IPS-11a (cell line): ENCODE data around the gene ADCY7.
"Not testable (repeated sequence)": the region's sequence is repeated elsewhere in the genome, so short reads cannot be mapped to it uniquely, and the experiment has no call there.

Source experiments
- H3K4me3 ChIP-seq: one replicate; pipeline ENCODE4 v1.5.1; 2013; ENCODE audit warnings: low read depth, low read length, control low read depth

ADCY7 gene

GRCh38 chr16:50332599-50332998, 66.2 kb downstream of the ADCY7 start:
- no peak overlapping the region for H3K4me3 ChIP-seq

DNA sequence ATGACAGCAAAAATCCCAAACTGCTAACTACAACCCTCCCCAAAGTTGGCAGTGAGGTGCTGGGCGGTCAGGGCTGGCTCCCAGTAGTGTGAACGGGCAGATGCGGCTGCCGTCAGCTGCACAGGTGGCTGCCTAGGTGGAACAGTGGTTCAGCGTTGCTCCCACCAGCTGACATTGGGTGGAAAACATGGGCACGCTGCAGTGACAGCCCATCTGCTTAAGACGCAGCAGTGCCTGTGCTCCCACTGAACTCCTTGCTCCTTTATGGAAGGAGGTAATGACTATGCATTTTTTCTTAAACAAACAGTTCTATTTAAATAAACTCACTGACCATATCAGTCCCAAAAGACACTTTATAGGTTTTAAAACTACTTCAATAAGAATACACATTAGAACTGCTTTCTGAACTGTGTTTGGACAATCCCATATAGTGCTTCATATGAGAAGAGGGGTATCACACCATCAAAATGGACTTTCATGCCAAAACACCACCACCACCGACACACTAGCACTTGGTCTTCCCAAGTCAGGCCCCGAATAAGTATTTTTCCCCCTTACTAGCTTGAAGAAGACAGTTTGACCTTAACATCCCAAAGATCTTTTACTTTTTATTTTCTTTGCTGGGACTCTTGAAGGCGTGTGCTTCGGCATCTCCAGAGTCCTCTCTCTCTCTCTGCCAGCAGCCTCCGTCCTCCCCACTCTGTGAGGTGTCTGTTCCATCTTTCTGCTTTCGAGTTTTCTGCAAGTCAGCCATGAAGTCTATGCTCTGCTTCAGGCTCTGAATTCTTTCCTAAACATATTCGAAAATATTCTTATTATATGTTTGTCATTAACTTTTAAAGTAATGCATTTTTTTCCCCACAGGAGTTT, 68.0 kb downstream of the ADCY7 start:
- no peak overlapping the region for H3K4me3 ChIP-seq

GRCh38 chr16:50335196-50335958, 69.0 kb downstream of the ADCY7 start:
- no peak overlapping the region for H3K4me3 ChIP-seq

GRCh38 chr16:50336884-50337283, 70.5 kb downstream of the ADCY7 start:
- no peak overlapping the region for H3K4me3 ChIP-seq

DNA sequence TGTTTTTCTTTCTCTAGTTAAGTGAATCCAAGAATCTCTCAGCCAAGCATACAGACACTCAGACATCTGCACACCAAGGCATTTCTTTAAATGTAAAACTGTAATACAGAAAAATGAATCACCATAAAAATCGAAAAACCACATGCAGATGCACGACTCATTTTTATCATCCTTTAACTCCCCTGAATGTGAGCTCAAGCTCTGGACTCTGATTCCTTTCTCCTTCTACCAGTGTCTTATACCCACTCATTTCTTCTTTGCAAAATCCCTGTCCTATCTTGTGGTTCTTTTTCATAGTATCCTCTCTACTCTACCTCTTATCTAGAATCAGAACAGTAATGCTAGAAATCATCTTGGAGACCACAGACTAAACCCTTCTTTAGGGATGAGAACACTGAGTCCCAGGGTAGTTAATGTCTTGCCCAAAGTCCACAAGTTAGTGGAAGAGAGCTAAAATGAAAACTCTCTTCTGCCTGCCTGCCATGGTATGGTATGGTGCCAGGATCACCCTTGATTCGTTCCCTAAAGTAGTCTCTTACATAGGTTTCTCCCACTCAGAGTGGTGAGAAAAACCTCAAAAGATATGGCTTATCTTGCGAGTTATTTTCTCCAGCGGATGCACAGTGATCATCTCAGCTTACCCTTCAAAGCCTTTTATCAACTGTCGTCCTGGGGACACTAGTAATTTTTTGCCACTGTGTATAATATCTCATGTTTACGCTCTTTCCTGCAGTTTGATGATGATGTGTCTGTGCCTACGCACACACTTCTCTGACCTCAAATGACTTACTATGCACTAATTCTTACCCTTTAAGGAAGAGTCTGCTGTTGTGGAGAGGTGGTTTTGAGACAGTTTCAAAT, 72.2 kb downstream of the ADCY7 start:
- H3K4me3 ChIP-seq = no peak overlapping the region

DNA sequence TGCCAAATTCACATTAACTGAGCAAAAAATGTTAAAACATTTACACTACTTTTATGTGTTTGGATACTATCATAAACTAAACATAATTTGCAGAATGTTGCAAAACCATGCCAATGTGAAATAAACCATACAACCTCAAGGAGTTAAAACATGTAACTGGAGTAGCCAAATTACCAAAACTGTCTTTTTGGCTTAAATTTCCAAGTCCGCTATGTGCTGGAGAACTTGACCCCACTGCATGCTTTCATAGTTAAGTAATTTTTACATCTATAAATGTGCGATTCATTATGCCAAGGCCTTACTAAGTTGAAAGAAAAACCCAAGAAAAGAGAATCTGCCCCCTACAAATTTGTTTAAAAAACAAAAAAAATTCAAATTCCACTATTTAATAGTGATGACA, 74.2 kb downstream of the ADCY7 start:
- no peak overlapping the region for H3K4me3 ChIP-seq

DNA sequence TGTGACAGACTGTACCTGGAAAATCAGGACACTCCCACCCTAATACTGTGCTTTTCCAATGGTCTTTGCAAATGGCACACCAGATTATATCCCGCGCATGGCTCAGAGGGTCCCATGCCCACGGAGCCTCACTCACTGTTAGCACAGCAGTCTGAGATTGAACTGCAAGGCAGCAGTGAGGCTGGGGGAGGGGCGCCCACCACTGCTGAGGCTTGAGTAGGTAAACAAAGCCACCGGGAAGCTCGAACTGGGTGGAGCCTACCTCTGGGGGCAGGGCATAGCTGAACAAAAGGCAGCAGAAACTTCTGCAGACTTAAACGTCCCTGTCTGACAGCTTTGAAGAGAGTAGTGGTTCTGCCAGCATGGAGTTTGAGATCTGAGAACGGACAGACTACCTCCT, 77.2 kb downstream of the ADCY7 start:
- H3K4me3 ChIP-seq = not testable (repeated sequence)

DNA sequence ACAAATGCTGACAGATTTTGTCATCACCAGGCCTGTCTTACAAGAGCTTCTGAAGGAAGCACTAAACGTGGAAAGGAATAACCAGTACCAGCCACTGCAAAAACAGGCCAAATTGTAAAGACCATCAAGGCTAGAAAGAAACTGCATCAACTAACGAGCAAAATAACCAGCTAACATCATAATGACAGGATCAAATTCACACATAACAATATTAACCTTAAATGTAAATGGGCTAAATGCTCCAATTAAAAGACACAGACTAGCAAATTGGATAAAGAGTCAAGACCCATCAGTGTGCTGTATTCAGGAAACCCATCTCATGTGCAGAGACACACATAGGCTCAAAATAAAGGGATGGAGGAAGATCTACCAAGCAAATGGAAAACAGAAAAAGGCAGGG, 78.9 kb downstream of the ADCY7 start:
- not testable (repeated sequence) for H3K4me3 ChIP-seq

GRCh38 chr16:50351116-50351515, 84.8 kb downstream of the ADCY7 start:
- no peak overlapping the region for H3K4me3 ChIP-seq

GRCh38 chr16:50351952-50352351, 85.6 kb downstream of the ADCY7 start:
- no peak overlapping the region for H3K4me3 ChIP-seq

DNA sequence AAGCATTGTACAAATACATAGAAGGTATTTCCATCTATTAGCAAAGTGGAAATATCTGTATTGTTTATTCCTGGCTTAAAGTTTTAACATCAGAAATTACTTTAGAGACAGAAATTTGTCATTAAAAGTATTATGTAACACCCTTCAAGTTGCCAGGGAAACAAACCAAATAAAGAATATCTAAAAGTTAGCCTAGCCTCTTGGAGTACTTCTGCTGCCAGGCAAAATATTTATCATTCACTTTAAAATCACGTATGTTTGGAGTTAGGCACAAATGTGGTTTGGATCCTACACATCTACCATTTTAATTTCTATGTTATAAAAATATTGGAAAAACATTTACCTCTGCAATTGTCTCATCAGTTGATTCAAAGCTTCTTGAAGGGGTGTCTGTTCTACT, 87.7 kb downstream of the ADCY7 start:
- no peak overlapping the region for H3K4me3 ChIP-seq

- no peak overlapping the region for H3K4me3 ChIP-seq
Observed at GRCh38 chr16:50354629-50355456, 88.5 kb downstream of the ADCY7 start.

DNA sequence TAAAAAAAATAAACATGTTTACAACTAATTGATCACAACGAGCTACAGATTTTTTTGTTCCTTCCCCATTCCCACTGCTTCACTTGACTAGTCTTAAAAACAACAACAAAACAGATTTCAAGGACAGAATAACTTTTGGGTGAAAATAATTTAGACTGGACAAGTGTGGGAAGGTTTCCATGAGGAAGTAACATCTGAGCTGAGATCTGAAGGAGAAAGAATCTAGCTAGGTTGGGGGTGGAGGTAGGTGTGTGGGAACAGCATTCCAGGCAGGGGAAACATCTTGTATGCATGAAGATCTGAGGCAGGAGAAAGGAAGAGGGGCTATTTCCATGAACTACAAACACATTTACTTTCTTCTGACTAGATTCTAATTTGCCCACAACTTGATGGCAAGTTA, 93.3 kb downstream of the ADCY7 start:
- no peak overlapping the region for H3K4me3 ChIP-seq

DNA sequence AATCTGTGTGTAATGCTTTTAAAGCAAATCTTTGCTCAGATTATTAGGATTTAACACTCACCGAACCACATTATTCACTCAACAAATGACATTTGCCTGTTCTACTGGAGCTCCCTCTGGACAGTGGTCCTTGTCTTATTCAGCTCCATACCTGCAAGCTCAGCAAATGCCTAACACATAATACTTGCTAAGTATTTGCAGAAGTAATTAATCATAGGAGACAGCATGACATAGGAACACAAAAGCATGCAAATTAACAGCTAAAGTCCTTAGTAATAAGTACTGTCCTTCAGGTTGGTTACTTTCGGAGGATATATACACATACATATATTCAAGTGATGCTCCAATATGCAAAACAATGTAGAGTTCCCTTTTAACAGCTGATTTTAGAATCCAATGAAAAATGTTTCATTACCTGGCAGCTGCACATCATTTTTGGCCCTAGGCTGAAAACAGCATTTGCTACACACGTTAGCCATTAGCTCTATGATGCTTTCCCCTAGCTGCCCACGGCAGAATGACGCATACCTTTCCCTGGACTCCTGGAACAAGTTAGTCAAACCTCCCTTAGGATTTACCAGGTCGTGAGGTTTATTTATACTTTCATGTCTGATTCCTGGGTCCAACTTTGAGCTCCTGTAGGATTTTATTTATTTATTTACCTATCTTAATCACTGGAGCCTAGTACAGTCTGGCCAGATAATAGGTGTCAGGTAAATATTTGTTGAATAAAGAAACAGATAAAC, 93.9 kb downstream of the ADCY7 start:
- no peak overlapping the region for H3K4me3 ChIP-seq

- no peak overlapping the region for H3K4me3 ChIP-seq
Observed at GRCh38 chr16:50360779-50361178, 94.4 kb downstream of the ADCY7 start.

GRCh38 chr16:50363656-50364055, 97.3 kb downstream of the ADCY7 start:
- no peak overlapping the region for H3K4me3 ChIP-seq

DNA sequence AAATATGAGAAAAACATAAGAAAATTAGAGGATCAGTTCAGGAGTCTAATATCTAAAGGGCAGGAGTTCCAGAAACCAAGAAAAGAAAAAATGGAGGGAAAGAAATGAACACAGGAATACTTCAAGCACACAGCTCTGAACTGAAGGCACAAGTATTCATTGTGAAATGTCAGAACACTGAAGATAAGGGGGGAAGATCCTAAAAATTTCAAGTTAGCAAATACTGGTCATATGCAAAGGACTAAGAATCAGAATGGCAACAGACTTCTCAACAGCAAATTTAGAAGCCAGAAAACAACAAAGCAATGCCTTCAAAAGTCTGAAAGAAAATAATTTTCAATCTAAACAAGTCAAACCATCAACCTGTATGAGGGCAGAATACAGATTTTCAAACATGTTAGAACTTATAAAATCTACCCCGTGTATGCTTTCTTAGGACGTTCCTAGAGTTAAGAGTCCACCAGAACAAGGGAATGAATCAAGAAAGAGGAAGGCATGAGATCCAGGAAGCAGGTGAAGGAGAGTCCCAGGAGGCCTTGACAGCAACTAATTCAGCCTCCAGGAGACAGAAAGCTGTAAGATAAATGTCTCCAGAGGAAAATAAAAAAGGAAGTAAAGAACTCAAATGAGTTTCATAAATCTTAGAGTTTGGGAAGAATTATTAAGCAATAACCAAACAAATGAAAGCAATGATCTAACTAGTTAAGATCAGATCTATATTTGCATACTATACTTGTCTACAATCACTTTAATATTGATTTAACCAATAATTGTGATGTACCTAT, 99.6 kb downstream of the ADCY7 start:
- no peak overlapping the region for H3K4me3 ChIP-seq
